Stimulated activated CD4-positive, alpha-beta T cell treated with anti-CD3 and anti-CD28 coated beads, TNF-alpha, amount 100 ng/mL, for 4 hours (primary cell): ENCODE results near the gene S100A7A.
"Not testable (repeated sequence)": the region's sequence is repeated elsewhere in the genome, so short reads cannot be mapped to it uniquely, and the experiment has no call there.

ENCODE experiments used
- DNase-seq, 3 experiments: peaks; one replicate each; pipeline ENCODE4 v3.0.0-alpha.2; 2020; ENCODE audit warnings: low read depth in 3 of 3

The S100A7A gene

DNA sequence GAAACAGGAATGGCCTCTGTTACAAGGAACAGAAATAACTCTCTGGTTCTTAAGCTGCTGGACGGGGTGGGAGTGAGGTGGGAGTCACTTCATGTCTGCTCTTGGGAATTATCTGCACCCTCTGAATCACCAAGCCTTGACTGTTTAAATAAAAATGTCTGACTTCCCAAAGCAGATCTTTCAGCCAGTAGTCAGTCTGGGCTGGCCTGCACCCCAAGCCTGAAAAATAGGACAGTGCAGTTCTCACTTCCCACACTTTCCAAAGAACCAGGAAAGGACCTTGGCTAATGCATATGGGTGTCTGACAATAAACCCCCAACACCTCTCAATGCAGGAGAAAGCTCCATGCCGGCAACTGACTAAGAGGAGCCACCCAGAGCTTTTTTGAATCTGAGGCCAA is 43.3 kb downstream of the S100A7A start:
- no peak for DNase-seq

GRCh38 chr1:153460551-153460950 is 44.2 kb downstream of the S100A7A start, which contains the start of gene S100A7:
Gene S100A7, minus strand, starts transcription at chr1:153460651. Its CDS starts 1,638 bp downstream, at chr1:153459013.
- DNase-seq: no peak

- DNase-seq: not testable (repeated sequence)
Observed at GRCh38 chr1:153462741-153463140, 46.4 kb downstream of the S100A7A start.

- peak; percentile 29 to 44 (median 43) for DNase-seq
Observed at GRCh38 chr1:153465811-153466636, 49.7 kb downstream of the S100A7A start.

GRCh38 chr1:153466908-153467307 is 50.6 kb downstream of the S100A7A start:
- no peak for DNase-seq

- no peak for DNase-seq
Observed at GRCh38 chr1:153470707-153471106, 54.4 kb downstream of the S100A7A start.
